Astrocyte of the hippocampus (primary cell): ENCODE results near the gene ZNF785.
A peak's percentile ranks its signal among the peaks of the same experiment; 100 is the strongest.
"Not testable (repeated sequence)": the region's sequence is repeated elsewhere in the genome, so short reads cannot be mapped to it uniquely, and the experiment has no call there.

Experiments
- DNase-seq: peaks from one replicate; pipeline ENCODE4 v3.0.0; 2011; ENCODE audit warnings: low read depth, low spot score

ZNF785 gene

DNA sequence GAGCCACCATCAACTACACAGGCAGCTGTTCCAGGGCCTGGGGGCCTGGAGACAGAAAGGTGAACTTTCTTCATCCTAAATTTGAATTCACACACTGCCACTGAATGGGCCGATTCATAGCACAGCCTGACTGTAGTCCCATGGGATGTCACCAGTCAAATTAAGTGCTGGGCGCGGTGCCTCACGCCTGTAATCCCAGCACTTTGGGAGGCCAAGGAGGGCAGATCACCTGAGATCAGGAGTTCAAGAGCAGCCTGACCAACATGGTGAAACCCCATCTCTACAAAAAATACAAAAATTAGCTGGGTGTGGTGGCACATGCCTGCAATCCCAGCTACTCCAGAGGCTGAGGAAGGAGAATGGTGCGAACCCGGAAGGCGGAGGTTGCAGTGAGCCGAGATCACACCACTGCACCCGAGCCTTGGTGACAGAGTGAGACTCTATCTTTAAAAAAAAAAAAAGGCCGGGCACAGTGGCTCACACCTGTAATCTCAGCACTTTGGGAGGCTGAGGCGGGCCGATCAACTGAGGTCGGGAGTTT is 45.4 kb downstream of the ZNF785 start:
- DNase-seq, result not testable (repeated sequence)

DNA sequence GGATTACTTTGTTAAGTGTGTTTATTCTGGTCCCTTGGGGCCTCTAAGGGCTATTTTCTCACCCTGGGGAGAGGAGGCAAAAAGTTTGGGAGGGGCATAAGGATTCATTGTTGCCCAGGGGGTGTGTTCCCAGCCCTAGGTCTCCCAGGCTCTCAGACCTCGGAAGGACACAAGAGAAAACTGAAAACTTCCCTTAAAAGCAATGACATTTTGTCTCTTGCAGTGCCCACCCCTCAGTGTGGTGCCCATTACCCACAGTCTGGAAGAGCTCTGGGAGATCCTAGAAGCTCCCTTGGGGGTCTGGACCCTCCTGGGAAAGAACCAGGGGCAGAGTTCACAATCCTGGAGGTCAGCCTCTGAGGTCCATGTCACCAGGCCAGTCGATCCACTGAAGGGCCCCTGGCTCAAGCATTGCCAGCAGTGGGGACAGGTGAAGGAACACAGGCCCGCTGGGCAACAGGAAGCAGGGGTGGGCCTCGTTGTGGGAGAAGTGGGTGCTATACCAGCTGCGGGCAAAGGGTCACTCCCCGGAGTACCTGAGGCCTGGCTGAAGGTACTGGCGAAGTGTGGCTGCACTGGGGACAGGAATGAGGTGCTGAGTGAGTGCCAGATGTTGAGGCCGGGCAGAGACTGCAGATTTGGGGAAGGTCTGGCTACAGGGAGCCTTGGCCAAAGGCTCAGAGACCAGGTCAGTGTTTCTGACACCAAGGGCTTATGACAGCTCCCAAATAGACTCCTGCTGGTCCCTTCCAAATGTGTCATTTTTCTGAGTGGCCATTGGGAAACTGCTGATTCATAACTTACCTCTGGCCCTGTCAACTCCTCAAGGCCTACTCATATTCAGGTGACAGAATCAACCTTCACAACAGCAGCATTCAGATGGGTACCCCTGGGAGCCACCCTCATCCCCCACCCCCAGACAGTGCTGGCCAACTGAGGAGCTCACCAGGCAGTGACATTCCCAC is 46.2 kb downstream of the ZNF785 start:
- no peak for DNase-seq

DNA sequence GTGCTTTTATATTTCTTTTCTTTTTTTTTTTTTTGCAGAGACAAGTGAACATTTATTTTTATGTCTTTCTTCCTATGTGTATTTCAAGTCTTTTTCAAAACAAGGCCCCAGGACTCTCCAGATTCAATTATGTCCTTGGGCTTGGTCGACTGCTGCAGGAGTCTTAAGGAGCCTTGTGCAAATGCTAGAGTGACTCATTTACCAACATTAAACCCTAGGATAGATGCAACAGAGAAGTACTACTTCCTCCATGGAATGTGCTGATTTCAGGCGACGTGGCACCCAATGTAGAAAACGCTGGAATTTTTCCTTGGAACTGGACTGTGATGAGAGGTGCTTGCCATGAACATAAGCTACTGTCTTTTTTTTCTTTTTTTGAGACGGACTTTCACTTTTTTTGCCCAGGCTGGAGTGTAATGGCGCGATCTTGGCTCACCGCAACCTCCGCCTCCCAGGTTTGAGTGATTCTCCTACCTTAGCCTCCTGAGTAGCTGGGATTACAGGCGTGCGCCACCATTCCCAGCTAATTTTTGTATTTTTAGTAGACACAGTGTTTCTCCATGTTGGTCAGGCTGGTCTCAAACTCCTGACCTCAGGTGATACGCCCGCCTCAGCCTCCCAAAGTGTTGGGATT is 49.0 kb downstream of the ZNF785 start:
- DNase-seq, result not testable (repeated sequence)

GRCh38 chr16:30535777-30536190 is 49.7 kb downstream of the ZNF785 start:
- peak; percentile 77 for DNase-seq

DNA sequence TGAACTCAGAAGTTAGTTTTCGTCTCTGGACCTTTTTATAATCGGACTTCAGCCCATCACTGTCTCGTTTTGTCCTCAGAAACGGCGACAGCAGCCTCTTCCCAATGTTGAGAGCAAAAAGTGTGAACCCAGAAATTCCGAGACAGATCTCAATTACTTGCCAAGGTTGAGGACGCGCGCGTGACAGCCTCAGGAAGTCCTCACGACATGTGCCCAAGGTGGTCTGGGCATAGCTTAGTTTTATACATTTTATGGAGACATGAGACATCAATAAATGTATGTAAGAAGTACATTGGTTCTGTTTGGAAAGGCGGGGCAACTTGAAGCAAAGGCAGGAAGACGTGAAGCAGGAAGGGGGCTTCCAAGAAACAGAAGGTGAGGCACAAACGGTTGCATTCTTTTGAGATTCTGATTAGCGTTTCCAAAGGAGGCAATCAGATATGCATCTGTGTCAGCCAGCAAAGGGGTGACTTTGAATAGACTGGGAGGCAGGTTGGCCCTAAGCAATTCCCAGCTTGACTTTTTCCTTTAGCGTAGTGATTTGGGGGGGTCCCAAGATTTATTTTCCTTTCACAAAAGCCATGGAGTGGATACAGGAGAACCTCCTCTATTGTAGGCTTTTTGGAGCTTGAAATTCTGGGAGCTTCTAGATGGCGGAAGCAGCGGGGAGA is 50.3 kb downstream of the ZNF785 start:
- DNase-seq, result no peak

DNA sequence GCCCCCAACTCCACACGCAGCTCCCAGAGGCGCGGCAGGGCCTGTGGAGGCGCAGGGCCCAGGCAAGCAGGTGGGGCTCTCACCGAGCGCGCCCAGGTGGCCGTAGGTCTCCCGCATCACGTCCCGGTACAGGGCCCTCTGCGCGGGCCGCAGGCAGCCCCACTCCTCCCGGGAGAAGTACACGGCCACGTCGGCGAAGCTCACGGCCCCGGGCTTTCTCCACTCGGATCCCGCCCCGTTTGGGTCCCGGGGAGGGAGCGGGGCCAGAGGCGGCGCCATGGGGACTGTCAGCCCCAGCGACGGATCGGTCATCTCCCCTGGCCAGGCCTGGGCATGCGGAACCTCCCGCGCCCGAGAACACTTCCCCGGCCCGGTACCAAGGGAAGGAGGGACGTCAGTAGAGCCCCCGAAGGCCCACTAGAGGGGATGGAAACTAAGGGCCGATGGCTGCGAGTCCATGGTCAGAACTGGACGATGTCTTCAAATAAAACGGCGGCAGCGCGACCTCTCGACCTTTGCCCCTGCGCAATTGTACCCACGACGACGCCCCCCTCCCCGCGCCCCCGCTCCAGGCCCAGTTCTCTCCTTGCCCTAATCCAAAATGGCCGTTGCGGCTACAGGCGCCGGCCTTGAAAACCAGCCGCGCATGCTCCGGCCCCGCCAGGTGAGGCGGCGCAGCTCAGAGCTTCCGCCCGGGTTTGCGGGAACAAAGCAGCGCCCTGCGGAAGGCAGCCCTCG is 51.0 kb downstream of the ZNF785 start, which contains the start of gene ZNF747:
TSS of gene ZNF747 (minus strand) at position 491 of the 738 bp plus-strand sequence. CDS start at position 312, 179 bp downstream.
- DNase-seq, result peak; percentile 94

GRCh38 chr16:30533748-30534367 is 51.6 kb downstream of the ZNF785 start:
- DNase-seq, result no peak

- no peak for DNase-seq
Measured at GRCh38 chr16:30533146-30533522, 52.4 kb downstream of the ZNF785 start.

- no peak for DNase-seq
Measured at GRCh38 chr16:30532285-30533145, 53.0 kb downstream of the ZNF785 start.
